Uterus (tissue), 2 donors: ENCODE results near the gene ANKRD33B.

Experiments
- POLR2A ChIP-seq, 2 donors: fragments of 450-650 bp; IDR thresholded peaks; one replicate each; pipeline ENCODE4 v1.6.1; 2016; ENCODE audit warnings: antibody characterized with exemption in 2 of 2, mild to moderate bottlenecking in 1 of 2, moderate library complexity in 1 of 2
- TF ChIP-seq, protein P1 (sequence below), 4 experiments: fragments of 200-600 bp in 2 of 4; fragments of 450-650 bp in 2 of 4; sonication (generic) in 2 of 4; IDR thresholded peaks; one replicate each; pipeline ENCODE4 v1.5.1; 2016 to 2019; ENCODE audit warnings: antibody characterized with exemption in 4 of 4, mild to moderate bottlenecking in 2 of 4, moderate library complexity in 1 of 4

DNA sequence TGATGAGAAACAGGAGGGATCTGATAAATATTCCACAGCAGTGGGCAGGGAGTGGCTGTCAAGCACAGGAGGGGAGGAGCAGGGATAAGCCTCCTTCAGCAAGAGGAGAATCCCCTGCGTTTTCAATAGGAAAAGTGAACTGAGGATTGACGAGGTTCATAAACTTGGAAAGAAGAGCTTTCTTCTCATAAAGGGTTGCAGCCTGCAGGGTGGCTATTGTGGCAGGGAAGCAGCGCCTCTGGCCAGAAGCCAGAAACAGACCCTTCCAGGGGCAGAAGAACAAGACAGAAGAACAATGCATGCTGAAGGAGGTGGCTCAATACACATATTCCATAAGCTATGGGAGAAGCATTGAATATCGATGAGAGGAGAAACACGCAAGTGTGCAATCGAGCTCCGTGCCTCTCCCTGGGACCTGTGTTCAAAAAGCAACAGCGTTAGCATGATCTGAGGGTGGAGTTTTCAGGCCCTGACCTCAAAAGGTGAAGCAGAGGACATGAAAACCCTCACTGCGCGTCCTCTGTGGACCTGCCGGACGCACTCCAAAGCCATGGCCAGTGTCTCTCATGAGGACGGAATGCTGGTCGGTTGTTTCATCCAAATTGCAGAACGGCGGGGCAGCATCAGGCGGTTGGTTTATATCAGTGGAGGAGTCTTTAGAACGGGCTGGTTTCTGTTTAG lies 67.6 kb downstream of the ANKRD33B start:
- TF ChIP-seq, protein P1, sequence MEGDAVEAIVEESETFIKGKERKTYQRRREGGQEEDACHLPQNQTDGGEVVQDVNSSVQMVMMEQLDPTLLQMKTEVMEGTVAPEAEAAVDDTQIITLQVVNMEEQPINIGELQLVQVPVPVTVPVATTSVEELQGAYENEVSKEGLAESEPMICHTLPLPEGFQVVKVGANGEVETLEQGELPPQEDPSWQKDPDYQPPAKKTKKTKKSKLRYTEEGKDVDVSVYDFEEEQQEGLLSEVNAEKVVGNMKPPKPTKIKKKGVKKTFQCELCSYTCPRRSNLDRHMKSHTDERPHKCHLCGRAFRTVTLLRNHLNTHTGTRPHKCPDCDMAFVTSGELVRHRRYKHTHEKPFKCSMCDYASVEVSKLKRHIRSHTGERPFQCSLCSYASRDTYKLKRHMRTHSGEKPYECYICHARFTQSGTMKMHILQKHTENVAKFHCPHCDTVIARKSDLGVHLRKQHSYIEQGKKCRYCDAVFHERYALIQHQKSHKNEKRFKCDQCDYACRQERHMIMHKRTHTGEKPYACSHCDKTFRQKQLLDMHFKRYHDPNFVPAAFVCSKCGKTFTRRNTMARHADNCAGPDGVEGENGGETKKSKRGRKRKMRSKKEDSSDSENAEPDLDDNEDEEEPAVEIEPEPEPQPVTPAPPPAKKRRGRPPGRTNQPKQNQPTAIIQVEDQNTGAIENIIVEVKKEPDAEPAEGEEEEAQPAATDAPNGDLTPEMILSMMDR (IDR thresholded peaks at IDR 0.05), result no peak
- TF ChIP-seq POLR2A (IDR thresholded peaks at IDR 0.05), result no peak
